Measurements from ENCODE around the gene CALR.
A peak's percentile ranks its signal among the peaks of the same experiment; 100 is the strongest.
"Not testable (repeated sequence)": the region's sequence is repeated elsewhere in the genome, so short reads cannot be mapped to it uniquely, and the experiment has no call there.

Gene CALR

GRCh38 chr19:12952488-12953137, 14.2 kb downstream of the CALR start:
- no peak for DNase-seq (ENCODE audit: low read depth in 3 of 3)

GRCh38 chr19:12953138-12953798, 14.9 kb downstream of the CALR start:
- no peak for DNase-seq (ENCODE audit: low read depth in 3 of 3)

DNA sequence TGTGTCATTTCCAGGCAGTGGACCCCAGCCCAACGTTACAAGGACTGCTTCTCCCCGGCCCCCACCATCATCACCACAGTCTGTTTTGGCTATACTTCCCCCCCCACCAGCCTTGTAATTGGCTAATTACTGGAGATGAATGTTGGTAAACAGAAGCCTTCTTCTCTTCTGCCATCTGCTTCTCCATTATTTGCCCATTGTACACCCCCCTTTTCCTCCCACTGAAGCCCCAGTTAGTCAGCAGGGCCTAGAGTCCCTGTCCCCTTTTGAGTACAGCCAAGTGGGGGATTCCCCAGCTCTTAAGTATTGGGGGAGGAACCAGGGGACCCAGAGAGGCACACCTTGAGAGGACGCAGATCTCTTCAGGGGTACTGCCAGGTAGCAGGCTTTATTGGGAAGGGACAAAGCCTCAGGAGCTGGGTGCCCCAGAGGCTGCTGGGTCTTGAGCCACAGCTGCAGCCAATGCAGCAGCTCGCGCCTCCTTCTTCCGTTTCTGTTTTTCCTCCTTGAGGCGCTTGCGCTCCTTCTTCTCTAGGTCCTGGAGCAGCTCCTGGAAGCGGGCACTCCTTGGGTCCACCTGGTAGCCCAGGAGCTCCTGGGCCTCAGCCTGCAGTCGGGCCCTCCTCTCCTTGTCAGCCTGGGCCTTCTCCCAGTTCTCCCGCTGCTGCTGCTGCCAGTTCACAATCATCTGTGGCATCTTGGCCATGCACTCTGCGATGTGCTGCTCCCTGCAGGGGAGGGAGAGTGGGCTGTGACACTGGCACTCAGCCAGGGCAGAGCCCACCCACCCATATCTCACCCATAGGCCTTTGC, 15.6 kb downstream of the CALR start:
- no peak for DNase-seq (ENCODE audit: low read depth in 3 of 3)

GRCh38 chr19:12954612-12954962, 16.2 kb downstream of the CALR start:
- no peak for DNase-seq (ENCODE audit: low read depth in 3 of 3)

DNA sequence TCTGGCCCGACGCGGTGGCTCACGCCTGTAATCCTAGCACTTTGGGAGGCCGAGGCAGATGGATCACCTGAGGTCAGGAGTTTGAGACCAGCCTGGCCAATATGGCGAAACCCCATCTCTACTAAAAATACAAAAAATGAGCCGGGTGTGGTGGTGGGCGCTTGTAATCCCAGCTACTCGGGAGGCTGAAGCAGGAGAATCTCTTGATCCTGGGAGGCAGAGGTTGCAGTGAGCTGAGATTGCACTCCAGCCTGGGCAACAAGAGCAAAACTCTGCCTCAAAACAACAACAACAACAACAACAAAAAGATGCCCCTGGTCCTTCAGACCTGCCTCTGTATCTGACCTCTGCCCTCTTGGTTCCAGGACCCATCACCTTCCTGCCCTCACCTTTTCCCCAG, 17.2 kb downstream of the CALR start:
- DNase-seq (ENCODE audit: low read depth in 3 of 3): not testable (repeated sequence)

- no peak for DNase-seq (ENCODE audit: low read depth in 3 of 3)
Measured at GRCh38 chr19:12955996-12956395, 17.6 kb downstream of the CALR start.

- peak; percentile 65 to 81 (median 78) for DNase-seq (ENCODE audit: low read depth in 3 of 3)
Measured at GRCh38 chr19:12956446-12957388, 18.3 kb downstream of the CALR start, which contains the start of gene GADD45GIP1. Gene GADD45GIP1 (minus strand): TSS chr19:12957223. CDS start chr19:12957212, 11 bp downstream.

GRCh38 chr19:12957389-12957952, 19.1 kb downstream of the CALR start:
- DNase-seq (ENCODE audit: low read depth in 3 of 3): not testable (repeated sequence)

DNA sequence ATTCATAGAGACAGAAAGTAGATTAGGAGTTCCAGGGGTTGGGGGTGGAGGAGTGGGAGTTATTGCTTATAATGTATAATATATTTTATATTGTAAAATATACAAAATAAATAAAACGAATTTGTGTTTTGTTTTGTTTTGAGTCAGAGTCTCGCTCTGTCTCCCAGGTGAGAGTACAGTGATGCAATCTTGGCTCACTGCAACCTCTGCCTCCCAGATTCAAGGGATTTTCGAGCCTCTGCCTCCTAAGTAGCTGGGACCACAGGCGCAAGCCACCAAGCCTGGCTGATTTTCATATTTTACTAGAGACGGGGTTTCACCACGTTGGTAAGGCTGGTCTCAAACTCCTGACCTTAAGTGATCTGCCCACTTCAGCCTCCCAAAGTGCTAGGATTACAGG, 21.1 kb downstream of the CALR start:
- no peak for DNase-seq (ENCODE audit: low read depth in 3 of 3)

DNA sequence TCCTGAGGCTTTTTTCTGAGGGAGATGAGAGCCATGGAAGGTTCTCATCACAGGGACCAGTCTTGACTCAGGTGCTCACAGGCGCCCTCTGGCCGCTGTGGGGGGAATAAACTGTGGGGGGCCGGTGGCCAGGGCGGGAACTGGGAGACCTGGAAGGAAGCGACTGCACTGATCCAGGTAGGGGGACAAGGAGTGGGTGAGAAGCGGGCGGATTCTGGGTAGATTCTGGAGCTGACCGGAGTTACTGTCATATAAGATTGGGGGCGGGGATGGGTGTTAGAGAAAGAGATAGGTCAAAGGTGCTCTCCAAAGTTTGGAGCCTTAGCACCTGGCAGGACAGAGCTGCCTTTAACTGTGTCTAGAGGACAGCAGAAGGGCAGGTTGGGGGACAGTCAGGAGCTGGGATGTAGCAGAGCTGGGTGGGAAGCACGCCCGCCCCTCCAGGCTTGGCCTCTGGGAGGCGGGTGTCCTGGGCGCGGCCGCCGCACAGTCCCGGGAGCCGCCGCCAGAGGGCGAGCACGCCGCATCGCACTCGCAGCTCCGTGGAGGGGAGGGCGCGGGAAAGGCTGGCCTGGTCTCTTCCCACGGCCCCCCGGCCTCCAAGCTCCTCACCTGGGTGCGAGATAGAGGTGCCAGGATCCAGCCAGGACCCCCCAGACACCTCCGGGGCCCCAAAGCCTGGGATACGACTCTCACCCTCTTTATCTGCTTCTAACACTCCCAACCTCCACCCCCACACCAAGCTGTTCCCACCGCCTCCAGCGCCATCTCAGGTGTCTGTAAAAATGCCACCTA, 26.8 kb downstream of the CALR start:
- DNase-seq (ENCODE audit: low read depth in 3 of 3): peak; percentile 68 to 75 (median 72)

- DNase-seq (ENCODE audit: low read depth in 3 of 3): no peak
Measured at GRCh38 chr19:12965812-12966135, 27.4 kb downstream of the CALR start.

DNA sequence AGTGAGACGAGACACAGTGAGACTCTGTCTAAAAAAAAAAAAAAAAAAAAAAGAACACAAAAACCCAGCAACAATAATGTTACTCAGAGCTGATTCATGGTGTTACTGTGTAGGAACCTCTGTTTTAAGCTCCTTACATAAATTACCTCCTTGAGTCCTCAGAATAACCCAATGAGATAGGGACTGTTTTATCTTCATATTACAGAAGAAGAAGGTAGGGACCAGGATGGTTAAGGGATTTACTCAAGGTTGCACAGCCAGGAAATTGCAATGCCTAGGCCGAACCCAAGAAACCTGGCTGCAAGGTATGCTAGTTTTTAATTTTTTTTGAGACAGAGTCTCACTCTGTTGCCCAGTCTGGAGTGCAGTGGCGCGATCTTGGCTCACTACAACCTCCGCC, 29.5 kb downstream of the CALR start:
- DNase-seq (ENCODE audit: low read depth in 3 of 3): no peak

- DNase-seq (ENCODE audit: low read depth in 3 of 3): no peak
Measured at GRCh38 chr19:12969292-12969988, 31.0 kb downstream of the CALR start, which contains the start of gene DAND5. Gene DAND5 (plus strand): TSS chr19:12969576. CDS start chr19:12969661, 85 bp downstream.

DNA sequence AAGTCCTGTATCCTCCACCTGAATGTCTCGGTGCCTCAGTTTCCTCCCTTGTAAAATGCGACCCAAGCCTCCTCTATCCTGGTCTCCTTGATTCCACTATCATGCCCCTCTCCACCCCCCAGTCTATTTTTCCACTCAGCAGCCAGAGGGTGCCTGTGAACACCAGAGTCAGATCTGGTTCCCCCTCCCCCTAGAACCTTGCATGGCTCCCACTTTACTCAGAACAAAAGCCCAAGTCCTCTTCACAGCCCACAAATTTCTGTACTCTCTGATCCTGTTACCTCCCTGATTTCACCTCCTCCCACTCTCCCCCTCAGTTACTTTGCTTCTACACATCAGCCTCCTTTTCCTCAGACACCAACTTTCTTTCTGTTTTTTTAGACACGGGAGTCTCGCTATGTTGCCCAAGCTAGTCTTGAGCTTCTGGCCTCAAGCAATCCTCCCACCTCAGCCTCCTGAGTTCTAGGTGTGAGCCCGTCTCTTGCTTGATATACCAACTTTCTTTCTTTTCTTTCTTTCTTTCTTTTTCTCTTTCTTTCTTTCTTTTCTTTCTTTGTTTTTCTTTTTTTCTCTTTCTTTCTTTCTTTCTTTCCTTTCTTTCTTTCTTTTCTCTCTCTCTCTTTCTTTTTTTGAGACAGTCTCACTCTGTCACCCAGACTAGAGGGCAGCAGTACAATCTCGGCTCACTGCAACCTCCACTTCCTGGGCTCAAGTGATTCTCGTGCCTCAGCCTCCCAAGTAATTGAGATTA, 31.8 kb downstream of the CALR start:
- DNase-seq (ENCODE audit: low read depth in 3 of 3): no peak

GRCh38 chr19:12973236-12973635, 34.8 kb downstream of the CALR start:
- DNase-seq (ENCODE audit: low read depth in 3 of 3): no peak

DNA sequence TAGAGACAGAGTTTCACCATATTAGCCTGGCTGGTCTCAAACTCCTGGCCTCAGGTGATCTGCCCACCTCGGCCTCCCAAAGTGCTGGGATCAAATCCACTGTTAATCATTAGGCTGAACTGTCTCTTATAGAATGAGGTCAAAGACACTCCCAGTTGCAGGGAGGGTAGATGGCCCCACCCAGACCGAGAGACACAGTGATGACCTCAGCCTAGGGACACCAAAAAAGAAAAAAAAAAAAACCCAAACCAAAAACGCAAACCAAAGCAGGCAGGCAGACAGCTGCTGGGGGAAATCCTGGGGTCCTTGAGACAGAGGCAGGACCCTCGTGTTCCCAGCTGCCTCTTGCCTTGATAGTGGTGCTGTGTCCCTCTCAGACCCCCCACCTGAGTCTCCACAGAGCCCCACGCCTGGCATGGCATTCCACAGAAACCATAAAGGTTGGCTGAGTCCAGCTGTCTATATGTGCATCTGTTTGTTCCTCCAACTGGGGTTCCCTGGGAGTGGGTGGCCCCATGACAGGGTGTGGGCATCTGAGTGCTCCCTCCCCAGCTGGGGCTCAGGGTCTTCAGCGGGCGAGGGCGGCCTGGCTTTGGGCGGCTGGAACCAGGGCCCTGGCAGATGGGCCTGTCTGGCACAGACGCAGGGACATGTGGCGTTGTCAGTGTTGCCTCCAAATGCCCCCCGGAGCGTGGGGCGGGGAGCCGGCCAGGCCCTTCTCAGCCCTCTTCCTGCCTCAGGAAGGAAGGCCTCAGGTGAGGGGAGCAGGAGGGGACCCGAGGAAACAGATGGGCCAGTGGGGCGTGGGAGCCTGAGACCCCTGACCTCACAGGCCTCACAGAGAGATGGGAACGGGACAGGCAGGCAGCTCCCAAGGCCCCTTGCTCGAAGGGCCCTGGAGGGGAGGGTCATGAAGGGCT, 36.2 kb downstream of the CALR start:
- no peak for DNase-seq (ENCODE audit: low read depth in 3 of 3)

- no peak for DNase-seq (ENCODE audit: low read depth in 3 of 3)
Measured at GRCh38 chr19:12975221-12975741, 36.9 kb downstream of the CALR start.

DNA sequence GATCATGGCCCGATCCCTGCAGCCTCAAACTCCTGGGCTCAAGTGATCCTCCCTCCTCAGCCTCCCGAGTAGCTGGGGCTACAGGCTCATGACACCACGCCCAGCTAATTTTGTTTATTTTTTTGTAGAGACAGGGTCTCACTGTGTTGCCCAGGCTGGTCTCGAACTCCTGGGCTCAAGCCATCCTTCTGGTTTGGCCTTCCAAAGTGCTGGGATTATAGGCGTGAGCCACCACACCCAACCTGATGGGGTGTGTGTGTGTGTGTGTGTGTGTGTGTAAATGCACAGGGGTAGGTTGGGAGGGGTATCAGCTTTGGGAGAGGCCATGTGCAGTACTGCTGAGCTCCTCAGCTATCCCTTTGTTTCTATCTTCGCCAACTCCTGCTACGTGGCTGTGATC, 37.7 kb downstream of the CALR start:
- not testable (repeated sequence) for DNase-seq (ENCODE audit: low read depth in 3 of 3)

Measured in stimulated activated CD4-positive, alpha-beta T cell treated with anti-CD3 and anti-CD28 coated beads, TNF-alpha, amount 100 ng/mL, for 4 hours (primary cell).